22Rv1 (cell line): ENCODE results near the gene F10.

Experiments
- H3K27ac ChIP-seq: fragments of 450-650 bp; 2 replicates; pipeline ENCODE4 v1.5.1; 2017
- ZFX ChIP-seq: fragments of 450-650 bp; IDR thresholded peaks from 2 replicates; pipeline ENCODE4 v1.6.1; 2017; ENCODE audit warnings: antibody characterized with exemption, borderline replicate concordance
- TF ChIP-seq, protein P1 (sequence below): fragments of 450-650 bp; IDR thresholded peaks from 2 replicates; pipeline ENCODE4 v1.5.1; 2017; ENCODE audit warnings: mild to moderate bottlenecking

The F10 gene

DNA sequence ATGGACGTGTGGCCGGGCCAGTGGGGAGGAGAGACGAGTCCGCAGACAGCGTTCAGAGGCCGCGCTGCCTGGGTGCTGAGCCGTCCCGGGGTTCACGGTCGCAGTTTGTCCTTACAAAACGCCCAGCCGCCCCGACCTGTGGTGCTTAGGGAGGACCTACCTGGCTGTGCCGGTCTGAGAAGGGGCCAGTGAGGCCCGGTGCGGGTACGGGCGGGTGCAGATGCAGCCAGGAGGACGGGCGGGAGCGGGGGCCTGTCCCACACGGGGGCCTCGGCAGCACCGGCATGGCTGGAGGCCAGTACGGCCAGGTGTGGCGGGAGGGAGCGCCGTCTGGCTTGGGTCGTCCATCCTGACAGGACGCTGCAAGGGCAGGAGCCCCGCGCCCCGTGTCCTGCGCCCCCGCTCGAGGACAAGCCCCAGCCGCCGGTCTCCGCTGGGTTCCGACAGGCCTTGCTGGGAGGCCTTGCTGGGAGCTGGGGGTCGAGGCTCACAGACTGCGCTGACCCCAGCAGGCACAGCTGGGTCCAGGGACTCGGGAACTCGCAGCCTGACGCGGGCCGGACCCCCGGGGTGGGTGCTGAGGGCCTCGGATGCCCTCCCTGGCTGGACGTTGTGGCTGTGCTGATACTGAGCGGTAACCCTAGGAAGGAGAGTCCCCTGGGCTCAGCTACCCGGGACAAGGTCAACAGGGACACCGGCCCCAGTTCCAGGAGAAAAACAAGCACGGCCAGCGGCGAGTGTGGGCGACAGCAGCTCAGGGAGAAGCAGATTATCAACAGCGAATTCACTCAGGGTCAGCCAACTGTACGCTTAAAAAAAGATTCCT, 30.6 kb downstream of the F10 start:
- no peak overlapping the region for H3K27ac ChIP-seq

DNA sequence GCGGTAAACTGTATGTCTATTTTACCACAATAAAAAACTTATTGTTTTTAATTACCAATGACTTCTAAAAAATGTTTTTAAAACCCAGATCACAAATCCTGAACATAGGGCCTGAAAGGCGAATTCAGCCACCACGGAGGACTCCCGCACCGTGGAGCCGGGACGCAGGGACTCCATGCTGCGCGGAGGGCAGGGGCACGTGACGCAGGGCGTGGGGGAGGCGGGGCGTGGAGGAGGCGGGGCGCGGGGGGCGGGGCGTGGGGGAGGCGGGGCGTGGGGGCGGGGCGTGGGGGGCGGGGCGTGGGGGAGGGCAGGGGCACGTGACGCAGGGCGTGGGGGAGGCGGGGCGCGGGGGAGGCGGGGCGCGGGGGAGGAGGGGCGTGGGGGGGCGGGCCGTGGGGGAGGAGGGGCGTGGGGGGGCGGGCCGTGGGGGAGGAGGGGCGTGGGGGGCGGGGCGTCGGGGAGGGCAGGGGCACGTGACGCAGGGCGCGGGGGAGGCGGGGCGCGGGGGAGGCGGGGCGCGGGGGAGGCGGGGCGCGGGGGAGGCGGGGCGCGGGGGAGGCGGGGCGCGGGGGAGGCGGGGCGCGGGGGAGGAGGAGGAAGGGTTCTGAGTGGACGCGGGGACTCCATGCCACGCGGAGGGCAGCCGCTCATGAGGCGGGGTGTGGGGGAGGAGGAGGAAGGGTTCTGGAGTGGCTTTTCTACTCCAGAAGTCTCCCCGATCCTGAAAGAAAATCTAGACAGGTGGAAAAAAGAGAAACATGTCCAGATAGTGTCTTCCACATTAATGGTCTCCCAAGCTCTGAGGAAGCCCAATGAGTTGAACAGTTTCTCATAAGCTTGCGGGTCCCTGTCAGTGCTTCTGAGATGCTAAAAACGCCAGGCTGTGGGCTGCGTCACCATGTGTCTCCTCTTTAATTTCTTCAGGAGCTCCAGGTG, 31.5 kb downstream of the F10 start:
- TF ChIP-seq, protein P1, sequence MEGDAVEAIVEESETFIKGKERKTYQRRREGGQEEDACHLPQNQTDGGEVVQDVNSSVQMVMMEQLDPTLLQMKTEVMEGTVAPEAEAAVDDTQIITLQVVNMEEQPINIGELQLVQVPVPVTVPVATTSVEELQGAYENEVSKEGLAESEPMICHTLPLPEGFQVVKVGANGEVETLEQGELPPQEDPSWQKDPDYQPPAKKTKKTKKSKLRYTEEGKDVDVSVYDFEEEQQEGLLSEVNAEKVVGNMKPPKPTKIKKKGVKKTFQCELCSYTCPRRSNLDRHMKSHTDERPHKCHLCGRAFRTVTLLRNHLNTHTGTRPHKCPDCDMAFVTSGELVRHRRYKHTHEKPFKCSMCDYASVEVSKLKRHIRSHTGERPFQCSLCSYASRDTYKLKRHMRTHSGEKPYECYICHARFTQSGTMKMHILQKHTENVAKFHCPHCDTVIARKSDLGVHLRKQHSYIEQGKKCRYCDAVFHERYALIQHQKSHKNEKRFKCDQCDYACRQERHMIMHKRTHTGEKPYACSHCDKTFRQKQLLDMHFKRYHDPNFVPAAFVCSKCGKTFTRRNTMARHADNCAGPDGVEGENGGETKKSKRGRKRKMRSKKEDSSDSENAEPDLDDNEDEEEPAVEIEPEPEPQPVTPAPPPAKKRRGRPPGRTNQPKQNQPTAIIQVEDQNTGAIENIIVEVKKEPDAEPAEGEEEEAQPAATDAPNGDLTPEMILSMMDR = no peak
- no peak for TF ChIP-seq ZFX
- H3K27ac ChIP-seq = no peak overlapping the region

More for the DNA sequence above, 30.6 kb downstream of the F10 start:
- no peak for TF ChIP-seq ZFX
- TF ChIP-seq, protein P1 = no peak

DNA sequence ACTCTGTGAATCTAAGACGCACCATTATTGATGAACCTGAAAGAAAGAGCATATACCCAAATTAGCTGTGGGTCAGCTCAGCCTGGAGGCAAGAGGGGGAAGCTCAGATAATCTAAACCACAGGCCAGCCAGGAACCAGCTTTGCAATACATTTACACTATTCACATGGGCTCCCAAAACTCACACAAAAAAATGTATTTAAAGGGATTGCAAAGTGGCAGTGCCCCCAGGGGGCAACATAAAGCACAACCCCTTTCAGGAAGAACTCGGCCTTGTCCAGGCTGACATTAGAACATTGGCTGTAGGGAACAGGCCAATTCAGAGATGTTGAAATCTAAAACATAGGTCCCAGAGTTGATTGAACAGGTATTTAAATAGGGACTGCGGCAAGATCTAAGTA, 32.6 kb downstream of the F10 start:
- no peak overlapping the region for H3K27ac ChIP-seq
- TF ChIP-seq, protein P1 = no peak
- no peak for TF ChIP-seq ZFX

DNA sequence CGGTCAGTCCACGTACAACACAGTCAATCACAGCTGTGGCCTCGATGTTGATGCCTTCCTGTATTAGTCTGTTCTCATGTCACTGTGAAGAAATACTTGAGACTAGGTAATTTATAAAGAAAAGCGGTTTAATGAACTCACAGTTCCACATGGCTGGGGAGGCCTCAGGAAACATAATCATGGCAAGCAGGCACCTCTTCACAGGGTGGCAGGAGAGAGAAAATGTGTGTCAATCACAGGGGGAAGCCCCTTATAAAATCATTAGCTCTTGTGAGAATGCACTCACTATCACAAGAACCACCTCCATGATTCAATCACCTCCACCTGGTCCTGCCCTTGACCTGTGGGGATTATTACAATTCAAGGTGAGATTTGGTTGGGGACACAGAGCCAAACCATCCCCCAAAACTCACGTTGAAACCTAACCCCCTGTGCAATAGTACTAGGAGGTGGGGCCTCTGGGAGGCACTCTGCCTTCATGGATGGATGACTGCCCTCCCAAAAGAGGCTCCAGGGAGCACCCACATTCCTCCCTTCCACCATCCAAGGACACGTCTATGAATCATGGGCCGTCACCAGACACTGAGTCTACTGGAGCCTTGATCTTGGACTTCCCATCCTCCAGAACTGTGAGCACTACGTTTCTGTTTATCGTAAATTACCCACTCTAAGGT, 33.5 kb downstream of the F10 start:
- H3K27ac ChIP-seq = no peak overlapping the region
- TF ChIP-seq, protein P1 = no peak
- no peak for TF ChIP-seq ZFX

DNA sequence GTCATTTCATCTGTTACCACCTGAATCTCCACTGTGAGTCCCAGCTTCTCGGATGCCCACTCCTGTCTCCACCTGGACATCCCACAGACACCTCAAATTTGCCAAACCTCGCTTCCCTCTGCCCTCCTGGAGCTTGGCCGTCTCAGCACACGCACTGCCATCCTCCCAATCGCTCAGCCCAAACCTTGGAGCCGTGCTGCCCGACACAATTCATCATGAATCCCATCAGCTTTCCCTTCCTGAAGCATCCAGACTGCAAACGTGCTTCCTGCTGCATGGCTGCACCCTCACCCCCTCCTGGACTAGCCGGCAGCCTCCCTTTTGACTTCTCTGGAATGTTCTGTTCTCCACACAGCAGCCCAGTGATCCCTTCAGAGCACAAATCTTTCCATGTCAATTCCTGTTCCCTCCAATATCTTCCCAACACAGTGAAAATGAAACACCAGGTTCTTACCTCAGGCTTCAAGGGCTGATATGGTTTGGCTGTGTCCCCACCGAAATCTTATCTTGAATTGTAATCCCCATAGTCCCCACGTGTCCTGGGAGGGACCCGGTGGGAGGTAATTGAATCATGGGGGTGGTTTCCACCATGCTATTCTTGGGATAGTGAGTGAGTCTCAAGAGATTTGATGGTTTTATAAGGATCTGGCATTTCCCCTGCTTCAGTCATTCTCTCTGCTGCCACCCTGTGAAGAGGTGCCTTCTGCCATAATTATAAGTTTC, 34.8 kb downstream of the F10 start:
- no peak overlapping the region for H3K27ac ChIP-seq
- TF ChIP-seq ZFX = no peak
- TF ChIP-seq, protein P1 = no peak

DNA sequence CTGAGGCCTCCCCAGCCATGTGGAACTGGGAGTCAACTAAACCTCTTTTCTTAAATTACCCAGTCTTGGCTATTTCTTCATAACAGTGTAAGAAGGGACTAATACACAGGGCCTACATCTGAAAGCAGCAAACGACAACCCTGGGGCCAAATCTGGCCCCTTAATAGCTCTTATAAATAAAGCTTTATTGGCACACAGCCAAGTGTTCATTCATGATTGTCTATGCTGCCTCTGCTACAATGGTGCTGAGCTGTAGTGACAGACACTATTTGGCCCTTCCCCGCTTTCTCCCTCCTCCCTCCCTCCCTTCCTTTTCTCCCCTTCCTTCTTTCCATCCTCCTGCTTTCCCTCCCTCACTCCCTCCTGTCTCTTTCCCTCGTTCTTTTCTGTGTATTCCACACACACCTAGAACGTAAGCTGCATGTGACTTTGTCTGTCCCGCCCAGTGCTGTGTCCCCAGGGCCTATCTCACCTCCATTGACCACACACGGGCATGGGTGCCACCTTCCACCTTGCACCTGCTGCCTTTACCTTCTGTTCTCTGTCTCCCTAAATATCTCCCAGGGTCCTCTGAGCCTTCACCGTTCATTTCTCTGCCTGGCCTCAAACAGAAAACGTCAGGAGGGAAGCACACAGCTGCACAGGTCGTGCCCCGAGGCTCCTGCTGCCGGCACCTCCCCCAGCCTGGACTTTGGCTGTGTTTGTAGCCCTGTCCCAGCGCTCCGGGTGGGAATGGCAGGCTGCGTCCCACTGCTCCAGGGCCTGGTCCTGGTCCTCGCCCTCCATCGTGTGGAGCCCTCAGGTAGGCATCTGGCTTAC, 35.5 kb downstream of the F10 start, which contains the start of gene PROZ:
TSS of gene PROZ (plus strand) at position 720 of the 819 bp plus-strand sequence. CDS start at position 733, 13 bp downstream.
- H3K27ac ChIP-seq = no peak within 1 kb of the TSS
- TF ChIP-seq, protein P1 = no peak
- TF ChIP-seq ZFX = no peak
